ENCODE data around the gene STAC3.
A peak's percentile ranks its signal among the peaks of the same experiment; 100 is the strongest.

Gene STAC3

GRCh38 chr12:57218030-57218853, 32.7 kb downstream of the STAC3 start:
- H3K27ac ChIP-seq = peak overlapping the region; percentile 70
- TF ChIP-seq POLR2AphosphoS5 (IDR thresholded peaks at IDR 0.05; ENCODE audit: borderline replicate concordance, low read depth, low read length) (no peak), EZH2 (IDR thresholded peaks at IDR 0.05) (no peak), FOXP2 (optimal IDR thresholded peaks at IDR 0.05; ENCODE audit: control extremely low read depth, extremely low read length, insufficient read depth) (no peak)
- H3K9ac ChIP-seq (ENCODE audit: insufficient read length) = peak overlapping the region; percentile 52
- no peaks in the 10 kb centered on the region for H3K9me3 ChIP-seq (ENCODE audit: low read depth, low read length)
- DNase-seq (ENCODE audit: low read depth, low spot score) = no peak
- H3K4me3 ChIP-seq = peak overlapping the region; percentile 80
- no peaks in the 10 kb centered on the region for H3K36me3 ChIP-seq (ENCODE audit: insufficient read depth, low read length)

- H3K9ac ChIP-seq (ENCODE audit: insufficient read length) = peak overlapping the region; percentile 67
- peak overlapping the region; percentile 80 for H3K4me3 ChIP-seq
- H3K9me3 ChIP-seq (ENCODE audit: low read depth, low read length) = no peaks in the 10 kb centered on the region
- DNase-seq (ENCODE audit: low read depth, low spot score) = no peak
- no peak overlapping the region for H3K27ac ChIP-seq
- H3K36me3 ChIP-seq (ENCODE audit: insufficient read depth, low read length) = peaks cover 3% of the 10 kb centered on the region; the same call in 1 of the 2 replicates
- TF ChIP-seq EZH2 (IDR thresholded peaks at IDR 0.05) (no peak), POLR2AphosphoS5 (IDR thresholded peaks at IDR 0.05; ENCODE audit: borderline replicate concordance, low read depth, low read length) (no peak), FOXP2 (optimal IDR thresholded peaks at IDR 0.05; ENCODE audit: control extremely low read depth, extremely low read length, insufficient read depth) (no peak)
These were observed 33.8 kb downstream of the STAC3 start for GRCh38 chr12:57216921-57217879.

DNA sequence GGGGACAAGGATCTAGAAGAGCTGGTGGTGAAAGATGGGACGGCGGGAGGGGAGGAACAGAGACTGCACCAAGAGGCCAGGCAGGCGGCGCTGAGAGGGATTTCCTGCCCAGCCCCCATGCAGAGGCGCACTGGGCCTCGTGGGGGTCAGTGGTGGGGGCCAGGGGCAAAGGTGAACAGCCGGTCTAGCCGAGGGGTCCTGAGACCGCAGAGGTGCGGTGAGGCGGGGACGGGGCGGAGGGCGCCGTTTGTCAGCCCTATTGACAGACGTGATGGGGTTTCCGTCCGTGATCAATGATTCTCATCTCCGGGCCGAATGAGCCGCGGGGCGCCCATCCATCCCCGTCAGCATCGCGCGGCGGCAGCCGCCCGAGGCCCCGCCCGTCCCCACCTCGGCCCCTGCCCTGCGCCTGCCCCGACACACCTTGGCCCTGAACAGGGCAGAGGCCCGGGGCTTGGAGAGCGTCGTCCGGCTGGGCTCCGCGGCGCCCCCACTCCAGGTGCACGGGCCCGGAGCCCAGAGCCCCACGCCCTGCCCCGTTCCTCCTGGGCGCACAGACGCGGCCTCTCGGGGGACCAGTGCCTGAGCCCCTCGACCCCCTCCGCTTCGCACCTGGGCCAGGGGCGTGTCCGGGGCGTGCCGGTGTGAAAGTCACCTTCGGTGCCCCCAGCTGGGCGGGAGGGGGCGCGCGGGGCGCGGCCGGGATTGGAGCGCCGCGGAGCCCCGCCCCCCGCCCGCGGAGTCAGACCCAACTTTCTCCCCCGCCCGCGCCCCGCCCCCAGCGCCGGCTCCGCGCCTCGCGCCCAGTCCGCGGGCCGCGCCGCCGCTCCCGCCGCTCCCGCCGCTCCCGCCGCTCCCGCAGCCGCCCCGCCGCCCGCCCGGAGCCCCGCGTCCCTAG, 34.7 kb downstream of the STAC3 start, which contains the start of gene NXPH4:
Gene NXPH4, plus strand, starts transcription at position 781 of the 898 bp plus-strand sequence. CDS start 176 bp downstream, outside the sequence.
- TF ChIP-seq EZH2 (IDR thresholded peaks at IDR 0.05) (no peak), POLR2AphosphoS5 (IDR thresholded peaks at IDR 0.05; ENCODE audit: borderline replicate concordance, low read depth, low read length) (no peak), FOXP2 (optimal IDR thresholded peaks at IDR 0.05; ENCODE audit: control extremely low read depth, extremely low read length, insufficient read depth) (no peak)
- H3K36me3 ChIP-seq (ENCODE audit: insufficient read depth, low read length) = peaks cover 6% of the 10 kb centered on the region; the same call in 1 of the 2 replicates
- peak within 1 kb of the TSS; percentile 67 for H3K9ac ChIP-seq (ENCODE audit: insufficient read length)
- no peak within 1 kb of the TSS for H3K27ac ChIP-seq
- no peaks in the 10 kb centered on the region for H3K9me3 ChIP-seq (ENCODE audit: low read depth, low read length)
- no peak for DNase-seq (ENCODE audit: low read depth, low spot score)
- H3K4me3 ChIP-seq = peak within 1 kb of the TSS; percentile 80

DNA sequence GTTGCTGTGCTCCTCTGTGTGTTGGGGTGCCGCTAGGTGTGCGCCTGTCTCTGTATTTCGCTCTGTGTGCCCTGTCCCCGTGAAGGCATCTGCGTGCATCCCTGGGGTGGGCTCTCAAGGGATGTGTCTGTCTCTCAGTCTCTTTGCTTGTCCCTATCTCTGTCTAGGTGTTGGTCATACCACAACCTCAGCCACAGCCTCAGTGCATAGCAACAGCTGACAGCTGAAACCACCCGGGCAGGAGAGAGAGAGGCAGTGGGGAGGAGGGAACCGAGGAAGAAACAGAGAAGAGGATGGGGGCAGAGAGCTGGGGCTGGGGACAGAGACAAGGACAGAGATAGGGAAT, 35.3 kb downstream of the STAC3 start:
- Histone ChIP-seq H3K27ac (no peak overlapping the region), H3K36me3 (ENCODE audit: insufficient read depth, low read length) (peaks cover 6% of the 10 kb centered on the region; the same call in 1 of the 2 replicates), H3K4me3 (0 out of 2 replicates have a peak overlapping the region, but pooled peaks have one; percentile 75), H3K9me3 (ENCODE audit: low read depth, low read length) (no peaks in the 10 kb centered on the region), H3K9ac (ENCODE audit: insufficient read length) (no peak overlapping the region)
- TF ChIP-seq EZH2 (IDR thresholded peaks at IDR 0.05) (no peak), POLR2AphosphoS5 (IDR thresholded peaks at IDR 0.05; ENCODE audit: borderline replicate concordance, low read depth, low read length) (no peak), FOXP2 (optimal IDR thresholded peaks at IDR 0.05; ENCODE audit: control extremely low read depth, extremely low read length, insufficient read depth) (no peak)
- DNase-seq (ENCODE audit: low read depth, low spot score) = no peak

- H3K4me3 ChIP-seq = no peak overlapping the region
- no peak overlapping the region for H3K9ac ChIP-seq (ENCODE audit: insufficient read length)
- no peak overlapping the region for H3K27ac ChIP-seq
- TF ChIP-seq POLR2AphosphoS5 (IDR thresholded peaks at IDR 0.05; ENCODE audit: borderline replicate concordance, low read depth, low read length) = no peak
- no peak for TF ChIP-seq FOXP2 (optimal IDR thresholded peaks at IDR 0.05; ENCODE audit: control extremely low read depth, extremely low read length, insufficient read depth)
- TF ChIP-seq EZH2 (IDR thresholded peaks at IDR 0.05) = no peak
- no peak for DNase-seq (ENCODE audit: low read depth, low spot score)
- no peaks in the 10 kb centered on the region for H3K9me3 ChIP-seq (ENCODE audit: low read depth, low read length)
- H3K36me3 ChIP-seq (ENCODE audit: insufficient read depth, low read length) = peaks cover 6% of the 10 kb centered on the region; the same call in 1 of the 2 replicates
These were observed 35.9 kb downstream of the STAC3 start for GRCh38 chr12:57215065-57215464.

DNA sequence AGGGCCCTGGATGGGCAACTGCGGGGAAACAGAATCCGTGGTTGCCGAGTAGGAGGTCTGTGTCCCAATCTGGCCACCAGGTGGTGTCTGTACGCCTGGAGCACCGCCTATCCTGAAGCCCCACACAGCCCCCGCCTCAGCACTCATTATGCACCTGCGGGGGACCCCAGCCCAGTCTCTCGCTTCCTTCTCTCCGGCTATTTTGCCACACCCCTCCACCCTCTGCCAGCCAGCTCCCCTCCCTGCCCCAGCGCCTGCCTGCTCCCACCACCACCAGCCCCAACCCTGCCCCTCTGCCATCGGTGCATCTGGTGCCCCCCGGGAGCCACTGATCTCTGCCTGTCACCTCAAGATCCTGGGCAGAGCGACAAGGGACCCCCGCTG, 36.6 kb downstream of the STAC3 start:
- no peak overlapping the region for H3K27ac ChIP-seq
- DNase-seq (ENCODE audit: low read depth, low spot score) = no peak
- TF ChIP-seq POLR2AphosphoS5 (IDR thresholded peaks at IDR 0.05; ENCODE audit: borderline replicate concordance, low read depth, low read length) (peak; percentile 14; the same call in 1 of the 2 replicates), FOXP2 (optimal IDR thresholded peaks at IDR 0.05; ENCODE audit: control extremely low read depth, extremely low read length, insufficient read depth) (no peak)
- no peaks in the 10 kb centered on the region for H3K9me3 ChIP-seq (ENCODE audit: low read depth, low read length)
- peaks cover 6% of the 10 kb centered on the region; the same call in 1 of the 2 replicates for H3K36me3 ChIP-seq (ENCODE audit: insufficient read depth, low read length)
- H3K9ac ChIP-seq (ENCODE audit: insufficient read length) = no peak overlapping the region
- H3K4me3 ChIP-seq = no peak overlapping the region; the same call in 1 of the 2 replicates

- H3K9me3 ChIP-seq (ENCODE audit: low read depth, low read length) = no peaks in the 10 kb centered on the region
- no peak overlapping the region for H3K27ac ChIP-seq
- no peak for TF ChIP-seq FOXP2 (optimal IDR thresholded peaks at IDR 0.05; ENCODE audit: control extremely low read depth, extremely low read length, insufficient read depth)
- TF ChIP-seq EZH2 (IDR thresholded peaks at IDR 0.05) = no peak
- no peak for TF ChIP-seq POLR2AphosphoS5 (IDR thresholded peaks at IDR 0.05; ENCODE audit: borderline replicate concordance, low read depth, low read length)
- peak overlapping the region; percentile 33 for H3K4me3 ChIP-seq
- no peak overlapping the region for H3K9ac ChIP-seq (ENCODE audit: insufficient read length)
- H3K36me3 ChIP-seq (ENCODE audit: insufficient read depth, low read length) = peaks cover 6% of the 10 kb centered on the region; the same call in 1 of the 2 replicates
- no peak for DNase-seq (ENCODE audit: low read depth, low spot score)
These were observed 37.1 kb downstream of the STAC3 start for GRCh38 chr12:57213763-57214397.

Measured in SK-N-MC (cell line).